Activated T-helper 2 cell treated with anti-CD3 and anti-CD28 coated beads, Interferon-gamma antibody, Interleukin-2, Interleukin-4, amounts not matched to agents 10 μg/mL and 5 μg/mL and 100 μg/mL, durations not matched to agents 14 hours and 24 hours and 36 hours (primary cell): ENCODE data around the gene PVALEF. TPM values are rescaled to one million over a fixed set of nuclear protein-coding genes. Genes with fewer than 3 reads are reported as not detected.

Source experiments
- DNase-seq: peaks from one replicate; pipeline ENCODE4 v3.0.0; 2021; ENCODE audit warnings: low spot score
- H3K27ac Mint-ChIP-seq: one replicate; pipeline ENCODE4 v1.8.0; 2021; ENCODE audit warnings: mixed read lengths
- H3K27me3 Mint-ChIP-seq: one replicate; pipeline ENCODE4 v1.8.0; 2021; ENCODE audit warnings: low read depth, mixed read lengths
- H3K36me3 Mint-ChIP-seq: one replicate; pipeline ENCODE4 v1.8.0; 2021; ENCODE audit warnings: low read depth, mixed read lengths
- H3K4me1 Mint-ChIP-seq: one replicate; pipeline ENCODE4 v1.8.0; 2021; ENCODE audit warnings: low read depth, mixed read lengths
- H3K4me3 Mint-ChIP-seq: one replicate; pipeline ENCODE4 v1.8.0; 2021; ENCODE audit warnings: low read depth, mild to moderate bottlenecking, moderate library complexity, mixed read lengths
- H3K9me3 Mint-ChIP-seq: one replicate; pipeline ENCODE4 v1.8.0; 2021; ENCODE audit warnings: mixed read lengths
- intact Hi-C: fragments of 100-400 bp; cut with micrococcal nuclease; formaldehyde crosslinking; loops from one replicate; pipeline ENCODE4 v1.15.1; 2023
- total RNA-seq: library from RNA; stranded (reverse); gene quantifications from 2 replicates; pipeline ENCODE4 v1.2.3, GENCODE V29; 2022

The PVALEF gene
- total RNA-seq, 1 donor from 2014 or later, result not detected

GRCh38 chr17:81207610-81208581 is 42.6 kb downstream of the PVALEF start:
- no peaks in the 10 kb centered on the region for H3K27me3 Mint-ChIP-seq
- no peak overlapping the region for H3K27ac Mint-ChIP-seq
- H3K36me3 Mint-ChIP-seq, result no peaks in the 10 kb centered on the region
- intact Hi-C loops, result no loop called here
- no peak overlapping the region for H3K4me3 Mint-ChIP-seq
- DNase-seq, result no peak
- H3K4me1 Mint-ChIP-seq, result no peaks in the 10 kb centered on the region
- no peaks in the 10 kb centered on the region for H3K9me3 Mint-ChIP-seq

GRCh38 chr17:81208651-81209050 is 43.3 kb downstream of the PVALEF start:
- no peak overlapping the region for H3K4me3 Mint-ChIP-seq
- no peaks in the 10 kb centered on the region for H3K36me3 Mint-ChIP-seq
- DNase-seq, result no peak
- no peaks in the 10 kb centered on the region for H3K4me1 Mint-ChIP-seq
- no peaks in the 10 kb centered on the region for H3K9me3 Mint-ChIP-seq
- no peaks in the 10 kb centered on the region for H3K27me3 Mint-ChIP-seq
- H3K27ac Mint-ChIP-seq, result no peak overlapping the region
- intact Hi-C loops, result no loop called here

DNA sequence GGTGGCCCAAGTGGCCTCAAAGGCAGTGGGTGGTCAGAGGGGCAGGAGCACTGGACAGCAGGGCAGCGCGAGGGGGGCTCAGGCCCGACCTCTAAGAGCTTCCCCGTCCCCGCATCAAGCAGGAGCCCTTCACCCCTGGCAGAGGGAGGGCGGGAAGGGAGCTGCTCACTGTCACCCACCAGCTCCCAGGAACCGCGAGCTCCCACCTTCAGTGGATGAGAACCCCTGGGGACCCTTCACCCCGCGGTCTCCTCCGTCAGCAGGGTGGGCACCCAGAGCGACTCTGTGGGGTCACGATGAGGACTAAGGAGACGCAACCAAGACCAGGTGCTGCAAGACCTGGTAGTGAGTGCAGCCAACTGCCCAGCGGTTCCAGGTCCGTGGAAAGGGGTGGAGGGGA is 43.8 kb downstream of the PVALEF start:
- Mint-ChIP-seq H3K27ac (no peak overlapping the region), H3K4me1 (no peaks in the 10 kb centered on the region), H3K27me3 (no peaks in the 10 kb centered on the region), H3K4me3 (no peak overlapping the region), H3K9me3 (no peaks in the 10 kb centered on the region), H3K36me3 (no peaks in the 10 kb centered on the region)
- DNase-seq, result no peak
- intact Hi-C loops, result no loop called here

DNA sequence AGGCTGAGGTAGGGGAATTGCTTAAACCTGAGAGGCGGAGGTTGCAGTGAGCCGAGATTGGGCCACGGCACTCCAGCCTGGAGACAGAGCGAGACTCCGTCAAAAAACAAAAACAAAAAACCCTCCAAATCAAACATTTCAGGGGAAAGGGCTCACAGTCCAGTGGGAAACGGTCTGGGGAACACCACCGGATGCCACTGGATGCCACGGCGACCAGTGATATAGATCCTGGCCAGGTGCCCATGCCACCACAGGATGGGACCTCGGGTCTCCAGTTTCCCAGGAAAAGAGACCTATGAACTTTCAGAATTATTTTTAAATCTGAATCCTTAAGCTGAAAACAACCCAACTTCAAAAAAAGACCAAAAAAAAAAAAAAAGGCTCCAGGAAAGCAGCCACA is 45.2 kb downstream of the PVALEF start:
- no peak for DNase-seq
- intact Hi-C loops, result no loop called here
- Mint-ChIP-seq H3K36me3 (no peaks in the 10 kb centered on the region), H3K4me1 (no peaks in the 10 kb centered on the region), H3K9me3 (no peaks in the 10 kb centered on the region), H3K4me3 (no peak overlapping the region), H3K27ac (no peak overlapping the region), H3K27me3 (no peaks in the 10 kb centered on the region)

DNA sequence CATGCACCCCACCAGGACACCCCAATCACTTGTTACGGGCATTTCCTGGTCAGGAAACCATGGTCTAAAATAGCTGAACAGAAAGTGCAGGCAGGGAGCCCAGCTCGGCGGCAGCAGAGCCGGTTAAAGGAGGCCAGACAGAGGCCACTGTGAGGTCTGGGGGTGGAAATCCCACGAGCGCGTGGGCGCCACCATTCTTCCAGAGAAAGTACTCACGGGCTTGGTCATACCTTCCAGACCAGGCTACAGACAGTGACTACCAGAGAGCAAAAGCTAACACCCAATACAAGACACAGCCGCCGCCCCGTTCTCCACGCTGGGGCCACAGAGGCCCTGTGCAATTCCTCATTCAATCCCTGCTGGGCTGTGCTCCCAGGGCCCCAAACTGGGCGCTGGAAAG is 45.6 kb downstream of the PVALEF start:
- H3K9me3 Mint-ChIP-seq, result no peaks in the 10 kb centered on the region
- H3K36me3 Mint-ChIP-seq, result no peaks in the 10 kb centered on the region
- no peak for DNase-seq
- H3K4me1 Mint-ChIP-seq, result no peaks in the 10 kb centered on the region
- H3K4me3 Mint-ChIP-seq, result no peak overlapping the region
- no peaks in the 10 kb centered on the region for H3K27me3 Mint-ChIP-seq
- intact Hi-C loops, result no loop called here
- no peak overlapping the region for H3K27ac Mint-ChIP-seq

DNA sequence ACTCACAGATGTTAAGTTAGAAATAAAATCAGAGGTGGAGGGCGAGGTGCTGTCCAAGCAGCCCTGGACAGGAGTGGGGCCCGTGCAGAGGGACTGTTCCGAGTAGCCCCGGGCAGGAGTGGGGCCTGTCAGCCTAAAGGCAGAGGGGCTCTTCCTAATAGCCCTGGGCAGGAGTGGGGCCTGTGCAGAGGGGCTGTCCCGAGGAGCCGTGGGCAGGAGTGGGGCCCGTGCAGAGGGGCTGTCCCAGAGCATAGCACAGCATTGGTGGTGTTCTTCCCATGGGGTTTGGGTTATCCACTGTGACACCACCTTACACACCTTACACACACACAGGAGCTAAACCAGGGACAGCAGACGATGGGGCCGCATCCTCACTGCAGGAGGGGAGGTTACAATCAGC is 47.1 kb downstream of the PVALEF start:
- H3K9me3 Mint-ChIP-seq, result no peaks in the 10 kb centered on the region
- H3K36me3 Mint-ChIP-seq, result no peaks in the 10 kb centered on the region
- no peak for DNase-seq
- no peaks in the 10 kb centered on the region for H3K27me3 Mint-ChIP-seq
- intact Hi-C loops, result no loop called here
- H3K4me3 Mint-ChIP-seq, result no peak overlapping the region
- H3K4me1 Mint-ChIP-seq, result no peaks in the 10 kb centered on the region
- no peak overlapping the region for H3K27ac Mint-ChIP-seq

- Mint-ChIP-seq H3K4me1 (no peaks in the 10 kb centered on the region), H3K27ac (no peak overlapping the region), H3K9me3 (no peaks in the 10 kb centered on the region), H3K4me3 (no peak overlapping the region), H3K36me3 (no peaks in the 10 kb centered on the region), H3K27me3 (no peaks in the 10 kb centered on the region)
- intact Hi-C loops, result no loop called here
- no peak for DNase-seq
Observed at GRCh38 chr17:81213978-81214377, 48.7 kb downstream of the PVALEF start.

DNA sequence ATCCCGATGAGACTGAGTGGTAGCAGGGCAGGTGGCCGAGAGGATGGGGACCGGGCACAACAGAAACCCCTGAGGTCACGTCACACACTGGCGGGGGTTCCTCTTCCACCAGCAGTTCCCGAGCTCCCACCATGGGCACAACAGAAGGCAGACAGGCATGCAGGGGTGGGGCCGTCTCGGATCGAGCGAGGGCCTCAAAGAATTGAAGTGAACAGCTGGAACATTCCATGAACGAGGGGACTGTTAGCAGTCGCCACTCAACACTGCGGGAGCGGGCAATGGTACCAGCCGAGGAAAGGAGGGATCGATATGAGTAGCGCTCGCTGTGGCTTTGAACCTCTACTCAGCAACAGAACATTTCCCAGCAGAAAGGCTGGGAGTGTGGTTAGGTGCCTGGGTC is 52.2 kb downstream of the PVALEF start:
- intact Hi-C loops, result no loop called here
- H3K36me3 Mint-ChIP-seq, result no peaks in the 10 kb centered on the region
- H3K9me3 Mint-ChIP-seq, result no peaks in the 10 kb centered on the region
- peaks cover 4% of the 10 kb centered on the region for H3K4me1 Mint-ChIP-seq
- no peak for DNase-seq
- no peaks in the 10 kb centered on the region for H3K27me3 Mint-ChIP-seq
- no peak overlapping the region for H3K4me3 Mint-ChIP-seq
- H3K27ac Mint-ChIP-seq, result no peak overlapping the region

- intact Hi-C loops, result no loop called here
- Mint-ChIP-seq H3K4me3 (no peak overlapping the region), H3K36me3 (no peaks in the 10 kb centered on the region), H3K27me3 (no peaks in the 10 kb centered on the region), H3K9me3 (no peaks in the 10 kb centered on the region), H3K4me1 (peaks cover 6% of the 10 kb centered on the region), H3K27ac (no peak overlapping the region)
- no peak for DNase-seq
Observed at GRCh38 chr17:81218459-81218858, 53.2 kb downstream of the PVALEF start.

DNA sequence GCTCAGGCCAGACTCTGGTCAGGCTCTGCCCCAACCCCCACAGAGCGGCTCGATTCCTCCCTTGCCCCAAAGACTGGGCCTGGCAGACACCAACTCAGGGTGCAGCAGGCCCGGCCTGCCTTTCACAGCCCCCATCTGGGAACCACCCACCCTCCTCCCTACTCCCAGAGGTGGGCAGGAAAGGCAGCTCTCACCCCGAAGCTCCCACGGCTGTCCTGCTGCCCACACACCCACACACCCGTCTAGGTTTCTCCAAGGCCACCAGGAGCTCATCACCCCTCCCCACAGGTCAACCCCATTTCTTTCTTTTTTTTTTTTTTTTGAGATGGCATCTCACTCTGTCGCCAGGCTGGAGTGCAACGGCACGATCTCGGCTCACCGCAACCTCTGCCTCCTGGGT is 53.7 kb downstream of the PVALEF start:
- Mint-ChIP-seq H3K4me1 (peaks cover 11% of the 10 kb centered on the region), H3K27me3 (no peaks in the 10 kb centered on the region), H3K27ac (no peak overlapping the region), H3K36me3 (no peaks in the 10 kb centered on the region), H3K9me3 (no peaks in the 10 kb centered on the region), H3K4me3 (no peak overlapping the region)
- intact Hi-C loops, result no loop called here
- DNase-seq, result no peak

DNA sequence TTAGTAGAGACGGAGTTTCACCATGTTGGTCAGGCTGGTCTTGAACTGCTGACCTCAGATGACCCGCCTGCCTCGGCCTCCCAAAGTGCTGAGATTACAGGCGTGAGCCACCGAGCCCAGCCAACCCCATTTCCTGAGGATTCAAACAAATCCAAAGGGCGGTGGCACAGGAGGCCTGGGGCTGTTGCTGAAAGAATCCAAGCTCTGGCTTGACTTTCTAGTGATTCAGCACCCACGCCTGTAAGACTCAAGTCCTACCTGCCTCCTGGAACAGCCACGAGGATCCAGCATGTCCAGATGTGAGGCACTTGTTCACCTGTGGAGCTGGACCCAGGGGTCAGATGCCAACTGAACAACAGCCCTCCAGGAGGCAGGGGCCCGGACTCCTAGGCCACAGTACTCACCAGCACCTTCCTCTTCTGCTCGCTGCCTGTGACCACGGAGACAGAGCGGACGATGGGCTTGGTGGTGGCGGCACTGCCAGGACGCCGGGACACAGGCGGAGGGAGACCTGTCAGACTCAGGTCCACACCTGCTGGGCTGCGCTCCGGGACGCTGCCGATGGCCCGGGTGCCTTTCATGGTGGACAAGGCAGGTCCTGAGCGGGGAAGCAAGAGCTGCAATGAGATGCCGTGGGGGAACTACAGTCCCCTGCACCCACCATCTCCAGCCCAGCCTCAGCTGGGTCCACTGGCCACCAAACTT is 54.3 kb downstream of the PVALEF start:
- no peak for DNase-seq
- no peaks in the 10 kb centered on the region for H3K9me3 Mint-ChIP-seq
- H3K4me1 Mint-ChIP-seq, result peaks cover 11% of the 10 kb centered on the region
- H3K27ac Mint-ChIP-seq, result no peak overlapping the region
- intact Hi-C loops, result loop anchor here (10.0 kb wide), 1 partner anchor 185 kb away; the partner anchor contains the start of gene BAIAP2
- H3K27me3 Mint-ChIP-seq, result no peaks in the 10 kb centered on the region
- no peaks in the 10 kb centered on the region for H3K36me3 Mint-ChIP-seq
- H3K4me3 Mint-ChIP-seq, result no peak overlapping the region

DNA sequence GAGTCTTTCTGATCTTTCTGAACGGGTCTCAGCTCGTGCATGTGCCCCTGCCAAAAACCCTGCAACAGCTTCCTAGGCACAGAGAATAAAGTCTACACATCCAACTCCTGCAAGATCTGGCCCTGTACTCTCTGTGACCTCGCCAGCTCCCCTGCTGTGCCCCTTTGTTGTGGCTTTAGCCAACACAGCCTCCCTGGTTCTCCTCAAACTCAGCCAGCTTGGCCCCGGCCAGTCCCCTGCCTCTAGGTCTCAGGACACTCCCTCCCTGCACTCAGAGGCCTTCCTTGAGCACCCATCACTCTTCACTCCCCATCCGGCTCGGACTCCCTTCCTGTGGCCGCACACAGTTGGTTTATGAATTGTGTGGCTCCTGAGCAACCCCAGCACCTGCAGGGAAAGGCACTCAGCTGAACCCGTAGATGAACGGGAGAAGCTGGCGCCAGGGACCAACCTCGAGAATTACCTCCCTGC is 56.1 kb downstream of the PVALEF start:
- Mint-ChIP-seq H3K27ac (no peak overlapping the region), H3K36me3 (no peaks in the 10 kb centered on the region), H3K4me3 (peak overlapping the region; percentile 71), H3K27me3 (no peaks in the 10 kb centered on the region), H3K9me3 (no peaks in the 10 kb centered on the region), H3K4me1 (peaks cover 11% of the 10 kb centered on the region)
- DNase-seq, result no peak
- intact Hi-C loops, result loop anchor here (10.0 kb wide), 1 partner anchor 187 kb away; the partner anchor contains the start of gene BAIAP2
